GM12892 (cell line): Measurements from ENCODE around the gene HS3ST2.

Experiments used
- POLR2A ChIP-seq: IDR thresholded peaks from 2 replicates; pipeline ENCODE4 v1.6.1; 2011; ENCODE audit warnings: low read depth, low read length, control low read depth
- POLR2AphosphoS5 ChIP-seq: IDR thresholded peaks from 2 replicates; pipeline ENCODE4 v1.6.1; 2011; ENCODE audit warnings: low read depth, low read length, control low read depth
- TAF1 ChIP-seq: IDR thresholded peaks from 2 replicates; pipeline ENCODE4 v1.6.1; 2011; ENCODE audit warnings: low read depth, mild to moderate bottlenecking, control low read depth, low read length, borderline replicate concordance

GRCh38 chr16:22786284-22786683, 27.7 kb upstream of the HS3ST2 start:
- no peak for TF ChIP-seq POLR2A
- TF ChIP-seq TAF1: no peak
- TF ChIP-seq POLR2AphosphoS5: no peak
